ENCODE measurements around the gene VBP1.
"Not testable (repeated sequence)": the region's sequence is repeated elsewhere in the genome, so short reads cannot be mapped to it uniquely, and the experiment has no call there.

The VBP1 gene

GRCh38 chrX:155266439-155266838, 50.2 kb downstream of the VBP1 start:
- Histone ChIP-seq H3K4me3 (ENCODE audit: low read length, poor library complexity, severe bottlenecking) (no peak overlapping the region), H3K9me2 (replicated peaks; ENCODE audit: low read depth, low read length) (no peaks in the 10 kb centered on the region)
- TF ChIP-seq EZH2phosphoT487 (IDR thresholded peaks at IDR 0.05; ENCODE audit: borderline replicate concordance) (no peak), CTCF (conservative IDR thresholded peaks at IDR 0.05; ENCODE audit: low read length) (no peak)

GRCh38 chrX:155267995-155268394, 51.7 kb downstream of the VBP1 start:
- H3K79me2 ChIP-seq (ENCODE audit: insufficient read depth, low read length); H3K27me3 ChIP-seq (ENCODE audit: insufficient read depth, low read length, poor library complexity, severe bottlenecking); H3K4me2 ChIP-seq (ENCODE audit: low read depth, low read length, poor library complexity, severe bottlenecking); H3K36me3 ChIP-seq (ENCODE audit: insufficient read depth, low read length); H3K4me3 ChIP-seq (ENCODE audit: low read length, poor library complexity, severe bottlenecking); H3K4me1 ChIP-seq (ENCODE audit: insufficient read depth, low read length, poor library complexity, severe bottlenecking); H3K9me2 ChIP-seq (replicated peaks; ENCODE audit: low read depth, low read length); H3F3A ChIP-seq (ENCODE audit: low read depth); H3K9me3 ChIP-seq (ENCODE audit: insufficient read depth, low read depth, low read length); H2AFZ ChIP-seq (ENCODE audit: low read length); H4K20me1 ChIP-seq (ENCODE audit: insufficient read depth, low read length, poor library complexity, severe bottlenecking); H3K9ac ChIP-seq (ENCODE audit: low read depth, low read length, poor library complexity, severe bottlenecking): not testable (repeated sequence)

More at GRCh38 chrX:155266439-155266838, 50.2 kb downstream of the VBP1 start:
- H3K9me3 ChIP-seq (ENCODE audit: insufficient read depth, low read depth, low read length): no peaks in the 10 kb centered on the region
- H3K36me3 ChIP-seq (ENCODE audit: insufficient read depth, low read length): no peaks in the 10 kb centered on the region
- H3K4me2 ChIP-seq (ENCODE audit: low read depth, low read length, poor library complexity, severe bottlenecking): no peak overlapping the region
- H4K20me1 ChIP-seq (ENCODE audit: insufficient read depth, low read length, poor library complexity, severe bottlenecking): no peaks in the 10 kb centered on the region
- no peaks in the 10 kb centered on the region for H3K27me3 ChIP-seq (ENCODE audit: insufficient read depth, low read length, poor library complexity, severe bottlenecking)
- no peaks in the 10 kb centered on the region for H3F3A ChIP-seq (ENCODE audit: low read depth)
- H3K9ac ChIP-seq (ENCODE audit: low read depth, low read length, poor library complexity, severe bottlenecking): no peak overlapping the region
- no peak overlapping the region for H2AFZ ChIP-seq (ENCODE audit: low read length)
- H3K79me2 ChIP-seq (ENCODE audit: insufficient read depth, low read length): peaks cover 20% of the 10 kb centered on the region
- peaks cover 12% of the 10 kb centered on the region for H3K4me1 ChIP-seq (ENCODE audit: insufficient read depth, low read length, poor library complexity, severe bottlenecking)

- Histone ChIP-seq H3K4me3 (ENCODE audit: low read length, poor library complexity, severe bottlenecking) (no peak overlapping the region), H3F3A (ENCODE audit: low read depth) (no peaks in the 10 kb centered on the region), H3K4me1 (ENCODE audit: insufficient read depth, low read length, poor library complexity, severe bottlenecking) (no peaks in the 10 kb centered on the region), H3K9me2 (replicated peaks; ENCODE audit: low read depth, low read length) (no peaks in the 10 kb centered on the region), H2AFZ (ENCODE audit: low read length) (no peak overlapping the region), H4K20me1 (ENCODE audit: insufficient read depth, low read length, poor library complexity, severe bottlenecking) (no peaks in the 10 kb centered on the region), H3K79me2 (ENCODE audit: insufficient read depth, low read length) (no peaks in the 10 kb centered on the region), H3K9me3 (ENCODE audit: insufficient read depth, low read depth, low read length) (no peaks in the 10 kb centered on the region), H3K4me2 (ENCODE audit: low read depth, low read length, poor library complexity, severe bottlenecking) (no peak overlapping the region), H3K9ac (ENCODE audit: low read depth, low read length, poor library complexity, severe bottlenecking) (no peak overlapping the region), H3K36me3 (ENCODE audit: insufficient read depth, low read length) (no peaks in the 10 kb centered on the region), H3K27me3 (ENCODE audit: insufficient read depth, low read length, poor library complexity, severe bottlenecking) (no peaks in the 10 kb centered on the region)
- TF ChIP-seq EZH2phosphoT487 (IDR thresholded peaks at IDR 0.05; ENCODE audit: borderline replicate concordance): no peak
- TF ChIP-seq CTCF (conservative IDR thresholded peaks at IDR 0.05; ENCODE audit: low read length): no peak
Observed at GRCh38 chrX:155270969-155271368, 54.7 kb downstream of the VBP1 start.

DNA sequence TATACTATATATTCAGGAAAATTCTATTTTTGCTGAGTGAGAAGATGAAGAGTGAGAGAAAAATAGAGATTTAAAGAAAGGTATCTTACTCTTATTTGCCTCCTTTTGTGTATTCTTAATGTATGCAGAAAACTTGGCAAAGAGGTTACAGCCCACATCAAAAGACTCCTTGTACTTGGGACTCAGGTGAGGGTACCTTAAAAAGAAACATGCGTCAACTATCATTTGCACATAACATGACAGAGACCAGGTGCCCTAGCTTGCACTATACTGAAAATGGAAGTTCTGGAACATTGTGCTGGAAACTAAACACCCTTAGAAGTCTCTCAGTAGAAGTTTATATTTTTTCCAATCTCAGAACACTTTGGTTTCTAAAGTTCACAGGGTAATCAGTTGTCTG, 63.6 kb downstream of the VBP1 start:
- Histone ChIP-seq H4K20me1 (ENCODE audit: insufficient read depth, low read length, poor library complexity, severe bottlenecking) (no peaks in the 10 kb centered on the region), H3F3A (ENCODE audit: low read depth) (no peaks in the 10 kb centered on the region), H3K9me2 (replicated peaks; ENCODE audit: low read depth, low read length) (no peaks in the 10 kb centered on the region), H2AFZ (ENCODE audit: low read length) (no peak overlapping the region), H3K4me2 (ENCODE audit: low read depth, low read length, poor library complexity, severe bottlenecking) (no peak overlapping the region), H3K9ac (ENCODE audit: low read depth, low read length, poor library complexity, severe bottlenecking) (no peak overlapping the region), H3K36me3 (ENCODE audit: insufficient read depth, low read length) (no peaks in the 10 kb centered on the region), H3K9me3 (ENCODE audit: insufficient read depth, low read depth, low read length) (no peaks in the 10 kb centered on the region), H3K27me3 (ENCODE audit: insufficient read depth, low read length, poor library complexity, severe bottlenecking) (no peaks in the 10 kb centered on the region), H3K4me3 (ENCODE audit: low read length, poor library complexity, severe bottlenecking) (no peak overlapping the region), H3K4me1 (ENCODE audit: insufficient read depth, low read length, poor library complexity, severe bottlenecking) (no peaks in the 10 kb centered on the region), H3K79me2 (ENCODE audit: insufficient read depth, low read length) (no peaks in the 10 kb centered on the region)
- TF ChIP-seq EZH2phosphoT487 (IDR thresholded peaks at IDR 0.05; ENCODE audit: borderline replicate concordance): no peak
- TF ChIP-seq CTCF (conservative IDR thresholded peaks at IDR 0.05; ENCODE audit: low read length): no peak
